RWPE1 (cell line): ENCODE results near the gene MAML3.

ENCODE experiments used
- CTCF ChIA-PET: fragments of 350-600 bp; sonication (Branson Sonifier 250); formaldehyde crosslinking; extraction: SDS; loops from one replicate; lab custom pipeline; 2021; lab: Yijun Ruan, JAX
- POLR2A ChIA-PET: fragments of 400-600 bp; formaldehyde crosslinking; extraction: SDS; loops from one replicate; lab custom pipeline; 2020; ENCODE audit warnings: antibody characterized with exemption; ENCODE audit not compliant: low non-redundant PET; lab: Yijun Ruan, JAX
- DNase-seq: peaks from one replicate; pipeline ENCODE4 v3.0.0; 2012; ENCODE audit warnings: low spot score
- H3K27ac ChIP-seq: fragments of 450-650 bp; 2 replicates; pipeline ENCODE4 v1.5.1; 2017
- CTCF ChIP-seq: fragments of 450-650 bp; conservative IDR thresholded peaks from 2 replicates; pipeline ENCODE4 v1.5.1; 2017; ENCODE audit warnings: low read depth, mild to moderate bottlenecking

The MAML3 gene

GRCh38 chr4:139669335-139669734 lies 484.6 kb downstream of the MAML3 start:
- DNase-seq, result no peak
- no peak overlapping the region for H3K27ac ChIP-seq
- no peak for TF ChIP-seq CTCF
- POLR2A ChIA-PET, result no interaction called here
- CTCF ChIA-PET, result no interaction called here

GRCh38 chr4:139668658-139669201 lies 485.3 kb downstream of the MAML3 start:
- no peak for DNase-seq
- H3K27ac ChIP-seq, result no peak overlapping the region
- ChIA-PET CTCF (no interaction called here), POLR2A (no interaction called here)
- no peak for TF ChIP-seq CTCF

GRCh38 chr4:139668036-139668435 lies 485.9 kb downstream of the MAML3 start:
- ChIA-PET CTCF (no interaction called here), POLR2A (no interaction called here)
- H3K27ac ChIP-seq, result no peak overlapping the region
- no peak for DNase-seq
- no peak for TF ChIP-seq CTCF
